ENCODE results near the gene NTHL1. TPM values are rescaled to one million over a fixed set of nuclear protein-coding genes. Genes with fewer than 3 reads are reported as not detected.

The NTHL1 gene
- total RNA-seq, 1 donor from 2014 or later = 13.7 TPM

DNA sequence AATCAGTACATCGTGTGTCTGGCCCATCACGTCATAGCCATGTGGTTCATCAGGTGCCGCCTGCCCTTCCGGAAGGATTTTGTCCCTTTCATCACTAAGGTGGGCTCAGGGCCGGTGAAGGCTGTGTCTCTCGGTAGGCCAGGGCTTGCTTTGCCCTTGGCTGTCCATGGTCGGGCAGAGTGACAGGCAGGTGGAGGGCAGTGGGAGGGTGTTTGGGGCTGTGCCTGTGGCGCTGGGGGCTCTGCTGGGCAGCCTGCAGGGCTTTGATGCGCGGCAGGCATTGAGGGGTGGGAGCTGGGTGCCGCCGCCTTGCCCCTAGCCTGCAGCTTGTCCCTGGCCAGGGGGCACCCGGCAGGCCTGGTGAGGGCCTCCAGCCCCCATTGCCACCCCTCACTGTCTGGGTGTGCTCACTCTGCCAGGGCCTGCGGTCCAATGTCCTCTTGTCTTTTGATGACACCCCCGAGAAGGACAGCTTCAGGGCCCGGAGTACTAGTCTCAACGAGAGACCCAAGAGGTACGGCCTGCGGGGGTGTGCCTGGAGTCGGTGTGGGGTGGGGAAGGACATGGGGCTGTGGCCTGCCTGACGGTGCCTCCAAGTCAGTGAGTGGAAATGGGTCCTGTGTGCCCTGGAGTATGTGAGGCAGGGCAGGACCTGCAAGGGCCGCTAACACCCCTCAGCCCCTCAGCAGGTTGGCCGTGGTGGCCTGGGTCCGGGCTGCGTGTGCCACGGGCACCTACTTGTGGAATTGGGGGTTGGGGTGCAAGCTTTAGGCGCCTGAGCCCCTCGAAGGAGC lies 28.6 kb upstream of the NTHL1 start:
- Histone ChIP-seq H3K27ac (ENCODE audit: low read depth, low read length) (no peak overlapping the region), H3K9me3 (ENCODE audit: insufficient read depth, low read depth, low read length) (no peaks in the 10 kb centered on the region), H3K4me2 (ENCODE audit: low read length) (no peak overlapping the region), H3K27me3 (ENCODE audit: insufficient read depth, low read length) (no peaks in the 10 kb centered on the region), H2AFZ (ENCODE audit: low read depth, low read length) (no peak overlapping the region), H3K4me3 (ENCODE audit: insufficient read depth, low read depth, low read length) (no peak overlapping the region), H3K79me2 (ENCODE audit: insufficient read depth, low read length) (no peaks in the 10 kb centered on the region), H4K20me1 (ENCODE audit: insufficient read depth, low read length) (no peaks in the 10 kb centered on the region), H3K4me1 (ENCODE audit: insufficient read depth, low read length) (no peaks in the 10 kb centered on the region), H3K36me3 (ENCODE audit: insufficient read depth, low read length) (no peaks in the 10 kb centered on the region), H3K9ac (ENCODE audit: low read length) (no peak overlapping the region)
- DNase-seq (ENCODE audit: low read depth) (no peak), FAIRE-seq (no peak)
- Mint-ChIP-seq H3K27me3 (ENCODE audit: low read depth, unreplicated experiment) (no peaks in the 10 kb centered on the region), H3K4me3 (ENCODE audit: unreplicated experiment) (no peak overlapping the region), H3K27ac (ENCODE audit: unreplicated experiment) (no peak overlapping the region), H3K36me3 (ENCODE audit: low read depth, unreplicated experiment) (peaks cover 20% of the 10 kb centered on the region), H3K9me3 (ENCODE audit: unreplicated experiment) (no peaks in the 10 kb centered on the region), H3K4me1 (ENCODE audit: low read depth, unreplicated experiment) (no peaks in the 10 kb centered on the region)
- no peak for TF ChIP-seq CTCF (IDR thresholded peaks at IDR 0.05; ENCODE audit: insufficient read depth, low read depth, low read length)
- TF ChIP-seq EZH2 (IDR thresholded peaks at IDR 0.05; ENCODE audit: insufficient read depth, low read length) = no peak

GRCh38 chr16:2075631-2076030 lies 28.0 kb upstream of the NTHL1 start:
- FAIRE-seq (no peak), DNase-seq (ENCODE audit: low read depth) (no peak)
- H3K4me1 Mint-ChIP-seq (ENCODE audit: low read depth, unreplicated experiment) = no peaks in the 10 kb centered on the region
- Histone ChIP-seq H3K9ac (ENCODE audit: low read length) (no peak overlapping the region), H3K4me2 (ENCODE audit: low read length) (no peak overlapping the region), H3K9me3 (ENCODE audit: insufficient read depth, low read depth, low read length) (no peaks in the 10 kb centered on the region), H3K79me2 (ENCODE audit: insufficient read depth, low read length) (no peaks in the 10 kb centered on the region), H3K27me3 (ENCODE audit: insufficient read depth, low read length) (no peaks in the 10 kb centered on the region), H2AFZ (ENCODE audit: low read depth, low read length) (no peak overlapping the region), H4K20me1 (ENCODE audit: insufficient read depth, low read length) (no peaks in the 10 kb centered on the region), H3K36me3 (ENCODE audit: insufficient read depth, low read length) (no peaks in the 10 kb centered on the region), H3K4me1 (ENCODE audit: insufficient read depth, low read length) (no peaks in the 10 kb centered on the region), H3K27ac (ENCODE audit: low read depth, low read length) (no peak overlapping the region), H3K4me3 (ENCODE audit: insufficient read depth, low read depth, low read length) (no peak overlapping the region)
- no peak for TF ChIP-seq EZH2 (IDR thresholded peaks at IDR 0.05; ENCODE audit: insufficient read depth, low read length)
- no peak for TF ChIP-seq CTCF (IDR thresholded peaks at IDR 0.05; ENCODE audit: insufficient read depth, low read depth, low read length)
- no peaks in the 10 kb centered on the region for H3K9me3 Mint-ChIP-seq (ENCODE audit: unreplicated experiment)
- no peak overlapping the region for H3K4me3 Mint-ChIP-seq (ENCODE audit: unreplicated experiment)
- no peaks in the 10 kb centered on the region for H3K27me3 Mint-ChIP-seq (ENCODE audit: low read depth, unreplicated experiment)
- no peak overlapping the region for H3K27ac Mint-ChIP-seq (ENCODE audit: unreplicated experiment)
- peaks cover 20% of the 10 kb centered on the region for H3K36me3 Mint-ChIP-seq (ENCODE audit: low read depth, unreplicated experiment)

DNA sequence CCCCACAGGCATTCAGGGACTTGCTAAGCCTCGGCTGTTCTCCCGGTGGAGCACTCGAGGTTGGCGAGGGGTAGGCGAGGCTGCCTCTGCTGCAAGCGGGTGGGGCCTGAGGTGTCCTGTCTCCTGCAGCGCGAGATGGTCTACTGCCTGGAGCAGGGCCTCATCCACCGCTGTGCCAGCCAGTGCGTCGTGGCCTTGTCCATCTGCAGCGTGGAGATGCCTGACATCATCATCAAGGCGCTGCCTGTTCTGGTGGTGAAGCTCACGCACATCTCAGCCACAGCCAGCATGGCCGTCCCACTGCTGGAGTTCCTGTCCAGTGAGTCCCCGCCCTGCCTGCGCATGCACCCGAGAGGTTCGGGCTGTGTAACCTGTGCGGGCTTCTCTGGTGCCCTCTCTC lies 26.4 kb upstream of the NTHL1 start:
- Histone ChIP-seq H3K4me3 (ENCODE audit: insufficient read depth, low read depth, low read length) (no peak overlapping the region), H3K4me1 (ENCODE audit: insufficient read depth, low read length) (no peaks in the 10 kb centered on the region), H3K9me3 (ENCODE audit: insufficient read depth, low read depth, low read length) (no peaks in the 10 kb centered on the region), H3K4me2 (ENCODE audit: low read length) (no peak overlapping the region), H3K27me3 (ENCODE audit: insufficient read depth, low read length) (no peaks in the 10 kb centered on the region), H3K79me2 (ENCODE audit: insufficient read depth, low read length) (no peaks in the 10 kb centered on the region), H3K36me3 (ENCODE audit: insufficient read depth, low read length) (peaks cover under 1% of the 10 kb centered on the region), H3K9ac (ENCODE audit: low read length) (no peak overlapping the region), H3K27ac (ENCODE audit: low read depth, low read length) (no peak overlapping the region), H4K20me1 (ENCODE audit: insufficient read depth, low read length) (no peaks in the 10 kb centered on the region), H2AFZ (ENCODE audit: low read depth, low read length) (no peak overlapping the region)
- Mint-ChIP-seq H3K27me3 (ENCODE audit: low read depth, unreplicated experiment) (no peaks in the 10 kb centered on the region), H3K4me1 (ENCODE audit: low read depth, unreplicated experiment) (no peaks in the 10 kb centered on the region), H3K9me3 (ENCODE audit: unreplicated experiment) (no peaks in the 10 kb centered on the region), H3K4me3 (ENCODE audit: unreplicated experiment) (no peak overlapping the region), H3K36me3 (ENCODE audit: low read depth, unreplicated experiment) (peaks cover 22% of the 10 kb centered on the region), H3K27ac (ENCODE audit: unreplicated experiment) (no peak overlapping the region)
- DNase-seq (ENCODE audit: low read depth) (no peak), FAIRE-seq (no peak)
- TF ChIP-seq EZH2 (IDR thresholded peaks at IDR 0.05; ENCODE audit: insufficient read depth, low read length) = no peak
- TF ChIP-seq CTCF (IDR thresholded peaks at IDR 0.05; ENCODE audit: insufficient read depth, low read depth, low read length) = no peak

Data from astrocyte (in vitro differentiated cells and primary cell).